Subcutaneous adipose tissue (tissue), 4 donors: ENCODE measurements around the gene EXOC3L2. TPM values are rescaled to one million over a fixed set of nuclear protein-coding genes. Genes with fewer than 3 reads are reported as not detected.

Source experiments
- CTCF ChIP-seq: fragments of 450-650 bp; IDR thresholded peaks from one replicate; pipeline ENCODE4 v1.5.1; 2016; ENCODE audit warnings: low read depth, mild to moderate bottlenecking, control low read depth, antibody characterized with exemption, moderate library complexity
- total RNA-seq, 4 donors: library from RNA; depleted of rRNA; stranded (reverse); fragments of >200 nt; gene quantifications; one replicate each; pipeline ENCODE4 v1.1.0, GENCODE V29; 2016

EXOC3L2 gene
- total RNA-seq, 4 donors from 2014 or later, result 0.44 to 2.6 (median 0.91) TPM

- TF ChIP-seq CTCF, result no peak
Measured at GRCh38 chr19:45267296-45267695, 22.1 kb upstream of the EXOC3L2 start.

GRCh38 chr19:45265375-45265774 is 20.2 kb upstream of the EXOC3L2 start:
- no peak for TF ChIP-seq CTCF

DNA sequence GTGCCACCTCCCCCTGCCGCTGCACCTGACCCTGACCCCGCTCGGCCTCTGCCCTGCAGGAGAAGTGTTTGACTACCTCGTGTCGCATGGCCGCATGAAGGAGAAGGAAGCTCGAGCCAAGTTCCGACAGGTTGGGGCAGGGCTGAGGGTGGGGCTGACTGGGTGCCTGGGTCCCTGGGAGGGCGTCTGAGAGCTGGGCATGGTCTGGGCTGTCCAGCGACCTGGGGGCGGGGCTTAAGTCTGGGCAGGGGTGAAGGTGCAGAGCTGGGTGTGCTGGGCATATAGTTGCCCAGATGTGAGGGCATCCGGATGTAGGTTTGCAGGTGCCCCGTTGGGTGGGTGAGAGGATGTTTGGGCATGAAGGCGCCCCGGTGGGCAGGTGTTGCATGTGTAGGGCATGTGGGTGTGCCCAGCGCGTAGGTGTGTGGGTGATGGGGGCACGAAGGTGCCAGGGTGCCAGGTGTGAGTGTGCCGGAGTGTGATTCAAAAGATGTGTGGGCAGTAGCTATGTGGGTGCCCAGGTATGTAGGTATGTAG is 19.6 kb upstream of the EXOC3L2 start:
- TF ChIP-seq CTCF, result no peak

DNA sequence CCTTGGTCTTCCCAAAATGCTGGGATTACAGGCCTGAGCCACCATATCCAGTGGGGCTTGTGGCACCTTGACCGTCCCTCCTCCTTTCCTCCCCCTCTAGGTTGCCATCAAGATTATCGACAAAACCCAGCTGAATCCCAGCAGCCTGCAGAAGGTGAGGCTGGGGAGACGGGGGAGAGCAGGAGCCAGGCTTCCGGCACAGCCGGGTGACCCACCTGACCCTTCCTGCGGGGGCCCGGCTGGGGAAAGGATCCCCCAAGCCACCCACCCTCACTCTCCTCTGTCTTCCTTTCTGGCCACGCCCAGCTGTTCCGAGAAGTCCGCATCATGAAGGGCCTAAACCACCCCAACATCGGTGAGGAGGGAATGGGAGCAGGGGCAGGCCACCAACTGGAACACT is 17.8 kb upstream of the EXOC3L2 start:
- TF ChIP-seq CTCF, result no peak

- TF ChIP-seq CTCF, result no peak
Measured at GRCh38 chr19:45262570-45262969, 17.4 kb upstream of the EXOC3L2 start.

- TF ChIP-seq CTCF, result no peak
Measured at GRCh38 chr19:45258862-45259261, 13.7 kb upstream of the EXOC3L2 start.

GRCh38 chr19:45256836-45257235 is 11.6 kb upstream of the EXOC3L2 start:
- no peak for TF ChIP-seq CTCF
